ACHN (cell line): ENCODE measurements around the gene PEX13.
"Not testable (repeated sequence)": the region's sequence is repeated elsewhere in the genome, so short reads cannot be mapped to it uniquely, and the experiment has no call there.

Experiments used
- DNase-seq: peaks from one replicate; pipeline ENCODE4 v3.0.0-alpha.2; 2015
- in situ Hi-C: cut with HindIII; loops from 2 replicates; pipeline ENCODE4 v1.10.0; 2017; ENCODE audit warnings: low sequenced_read_pairs, low pct_ligation_motif_present, low pct_unique_long_range_greater_than_20kb

The PEX13 gene, protein sequence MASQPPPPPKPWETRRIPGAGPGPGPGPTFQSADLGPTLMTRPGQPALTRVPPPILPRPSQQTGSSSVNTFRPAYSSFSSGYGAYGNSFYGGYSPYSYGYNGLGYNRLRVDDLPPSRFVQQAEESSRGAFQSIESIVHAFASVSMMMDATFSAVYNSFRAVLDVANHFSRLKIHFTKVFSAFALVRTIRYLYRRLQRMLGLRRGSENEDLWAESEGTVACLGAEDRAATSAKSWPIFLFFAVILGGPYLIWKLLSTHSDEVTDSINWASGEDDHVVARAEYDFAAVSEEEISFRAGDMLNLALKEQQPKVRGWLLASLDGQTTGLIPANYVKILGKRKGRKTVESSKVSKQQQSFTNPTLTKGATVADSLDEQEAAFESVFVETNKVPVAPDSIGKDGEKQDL

DNA sequence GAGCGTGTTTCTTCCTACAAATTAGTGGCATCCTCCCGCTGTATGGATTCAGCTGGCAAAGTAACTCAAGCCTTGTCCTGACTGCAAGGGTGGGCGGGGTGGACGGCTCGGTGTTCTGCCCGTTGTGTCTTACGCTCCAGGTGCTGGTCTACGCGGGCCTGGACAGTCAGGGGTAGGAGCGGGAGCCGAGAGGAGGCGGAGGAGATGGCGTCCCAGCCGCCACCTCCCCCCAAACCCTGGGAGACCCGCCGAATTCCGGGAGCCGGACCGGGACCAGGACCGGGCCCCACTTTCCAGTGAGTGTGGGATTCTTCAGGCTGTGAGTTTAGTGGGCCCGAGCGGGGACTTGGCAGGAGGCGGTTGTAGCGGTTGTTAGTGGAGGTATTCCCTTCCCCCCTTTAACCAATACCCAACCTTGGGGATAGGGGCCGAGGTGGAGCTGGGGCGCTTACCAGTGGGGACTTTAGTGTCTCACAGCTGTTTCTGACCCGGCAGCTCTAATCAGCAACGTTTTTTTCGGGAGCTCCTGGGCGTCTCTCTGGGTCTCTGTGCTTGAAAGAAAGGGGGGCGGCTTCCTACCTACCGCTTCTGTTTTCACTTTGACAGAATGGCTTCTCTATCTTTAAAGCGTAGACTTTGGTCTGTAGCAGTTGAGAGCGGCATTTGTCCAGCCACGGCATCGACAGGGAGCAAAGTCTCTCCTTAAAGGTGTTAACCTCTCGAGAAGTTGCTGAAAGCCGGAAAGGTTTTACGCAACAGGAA is at the start of gene PEX13, which contains the start of gene PUS10:
TSS of gene PEX13 (plus strand) at position 165 of the 762 bp plus-strand sequence. CDS start at position 205, 40 bp downstream.
TSS of gene PUS10 (minus strand) at position 700 of the 762 bp plus-strand sequence. CDS start 6,365 bp downstream, outside the sequence.
- in situ Hi-C loops, result no loop called here
- DNase-seq, result peak; percentile 81

DNA sequence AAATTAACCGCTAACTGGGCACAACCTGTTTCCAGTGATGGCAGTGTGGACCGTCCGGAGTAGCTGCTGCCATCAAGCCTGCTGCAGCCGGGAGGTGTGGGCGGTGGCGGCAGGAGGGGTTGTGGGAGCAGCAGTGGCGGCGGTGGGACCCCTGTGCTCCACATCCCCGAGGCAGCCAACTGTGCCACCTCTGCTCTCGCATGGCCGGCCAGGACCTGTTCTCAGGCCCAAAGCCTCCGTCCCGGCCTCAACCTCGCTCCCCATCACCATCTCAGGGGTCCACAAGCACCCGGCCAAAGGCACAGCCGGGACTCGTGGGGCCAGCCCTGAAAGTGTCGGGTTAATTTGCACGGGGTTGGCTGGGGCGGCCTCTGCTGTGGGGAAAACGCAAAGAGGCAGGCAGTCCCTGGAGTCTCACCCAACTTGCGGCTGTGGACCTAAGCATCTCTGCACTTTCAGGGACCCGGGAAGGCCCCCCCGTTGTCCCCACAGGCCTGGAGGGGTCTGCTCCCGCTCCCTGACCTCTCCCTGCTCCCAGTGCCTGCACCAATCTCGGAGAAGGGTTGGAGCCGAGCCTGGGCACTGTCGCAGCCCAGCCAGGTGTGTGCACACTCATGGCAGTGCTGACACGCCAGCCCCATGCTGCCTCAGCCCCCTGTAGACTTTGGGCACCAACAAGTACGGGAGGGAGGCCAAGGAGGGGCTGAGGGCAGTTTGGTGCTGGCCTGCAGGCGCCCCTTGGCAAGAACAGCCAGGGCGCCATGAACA is 44.4 kb upstream of the PEX13 start:
- in situ Hi-C loops, result no loop called here
- DNase-seq, result no peak

DNA sequence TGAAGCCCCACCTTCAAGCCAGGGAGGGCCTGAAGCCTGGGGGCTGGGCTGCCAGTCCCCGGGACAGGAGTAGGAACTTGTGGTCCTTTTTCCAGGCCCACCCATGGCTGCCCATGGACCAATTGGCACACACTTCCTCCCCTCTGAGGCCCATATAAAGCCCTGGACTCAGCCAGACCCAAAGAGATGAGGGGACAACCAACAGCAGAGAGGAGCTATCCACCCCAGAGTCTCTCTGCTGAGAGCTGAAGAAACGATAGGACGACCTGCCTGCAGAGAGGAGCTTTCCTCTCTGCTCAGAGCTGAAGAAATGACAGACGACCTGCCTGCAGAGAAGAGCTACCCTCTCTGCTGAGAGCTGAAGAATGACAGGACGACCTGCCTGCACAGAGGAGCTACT is 43.8 kb upstream of the PEX13 start:
- in situ Hi-C loops, result no loop called here
- DNase-seq, result no peak

DNA sequence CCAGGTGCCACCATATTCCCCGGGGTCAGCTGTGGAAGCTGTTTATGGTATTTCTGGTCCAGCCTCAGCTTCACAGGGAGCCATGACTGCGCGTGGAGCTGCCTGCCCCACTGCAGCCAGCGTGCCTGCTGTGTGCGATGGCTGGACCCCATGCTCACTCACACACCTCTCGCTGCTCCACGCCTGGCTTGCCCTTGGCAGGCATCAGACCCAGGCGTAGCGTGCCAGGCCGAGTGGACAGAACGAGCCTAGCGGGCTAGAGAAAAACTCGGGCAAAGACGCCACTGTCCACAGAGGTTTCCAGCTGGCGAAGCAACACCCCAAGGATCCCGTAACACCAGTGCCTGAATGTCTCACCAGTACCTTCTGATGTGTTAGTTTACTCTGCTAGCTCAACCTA is 42.9 kb upstream of the PEX13 start:
- no peak for DNase-seq
- in situ Hi-C loops, result no loop called here

DNA sequence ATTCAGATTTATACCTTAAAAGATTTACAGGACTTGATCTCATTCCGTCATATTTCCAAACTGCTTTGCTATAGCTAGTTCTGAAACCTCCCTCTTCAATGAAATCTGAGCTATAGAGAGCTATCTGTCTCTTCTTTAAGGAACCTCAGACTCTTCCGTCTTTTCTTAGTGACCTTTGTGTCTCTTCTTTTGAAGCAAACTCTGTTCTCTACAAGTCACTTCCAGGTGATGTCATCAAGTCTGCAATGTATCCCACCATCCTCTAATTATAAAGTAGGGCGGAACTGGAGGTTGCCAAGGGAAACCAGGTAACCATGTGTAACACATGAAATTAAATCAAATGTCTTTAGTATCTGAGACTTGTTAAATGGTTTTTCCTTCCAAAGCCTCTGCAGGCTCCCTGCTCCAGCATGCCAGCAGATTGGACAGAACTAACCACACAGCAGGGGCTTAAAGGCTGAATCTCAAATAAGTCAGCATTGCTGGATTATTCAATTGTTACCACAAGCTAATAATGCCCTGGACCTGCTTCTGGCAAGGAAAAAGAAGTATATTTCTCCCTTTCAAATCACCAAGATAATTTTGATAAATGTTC is 41.2 kb upstream of the PEX13 start:
- in situ Hi-C loops, result no loop called here
- no peak for DNase-seq

DNA sequence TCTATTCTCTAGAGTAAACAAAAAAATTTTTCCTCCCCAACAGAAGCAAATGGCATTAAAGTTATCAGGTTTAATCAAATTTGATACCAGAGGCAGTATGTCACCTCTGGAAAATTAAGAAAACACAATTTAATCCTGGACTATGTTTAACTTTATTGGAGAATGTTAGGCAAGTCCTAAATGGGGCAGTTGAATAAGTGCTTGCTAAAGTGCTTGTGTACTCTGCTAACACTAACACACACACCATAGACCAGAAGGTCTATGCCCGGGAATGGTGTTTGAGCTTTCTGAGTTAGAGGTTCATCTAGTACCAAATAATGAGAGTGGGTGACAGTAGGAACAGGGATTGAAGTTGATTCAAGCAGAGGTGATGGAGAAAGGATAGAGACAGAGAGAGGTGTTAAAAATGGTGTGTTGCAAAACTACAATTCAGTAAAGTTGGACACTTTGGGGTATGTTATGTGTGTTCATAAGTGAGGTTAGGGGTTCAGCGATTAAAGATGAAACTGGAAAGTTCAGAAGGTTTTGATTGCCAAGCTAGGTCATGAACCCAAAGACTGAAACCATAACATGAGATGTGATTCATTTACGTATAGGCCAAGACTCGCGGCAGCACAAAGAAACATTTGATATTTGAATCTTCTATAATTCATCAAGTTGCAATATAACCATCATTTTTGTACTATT is 40.5 kb upstream of the PEX13 start:
- in situ Hi-C loops, result no loop called here
- no peak for DNase-seq

DNA sequence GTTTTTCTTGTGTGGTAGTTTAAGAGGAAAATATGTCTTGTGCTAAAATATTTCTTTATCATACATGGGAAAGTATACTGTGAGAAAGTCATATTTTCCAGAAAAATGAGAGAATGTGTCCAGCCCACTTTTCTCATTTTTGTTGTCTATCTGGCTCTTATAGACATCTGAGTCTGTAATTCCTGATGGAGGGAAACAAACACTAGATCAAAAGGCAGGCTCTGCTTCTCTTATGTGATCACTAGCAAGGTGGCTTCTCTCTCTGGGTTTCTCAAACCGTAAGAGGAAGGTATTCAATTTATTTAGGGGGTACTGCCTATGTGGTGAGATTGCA is 40.0 kb upstream of the PEX13 start:
- in situ Hi-C loops, result no loop called here
- no peak for DNase-seq

DNA sequence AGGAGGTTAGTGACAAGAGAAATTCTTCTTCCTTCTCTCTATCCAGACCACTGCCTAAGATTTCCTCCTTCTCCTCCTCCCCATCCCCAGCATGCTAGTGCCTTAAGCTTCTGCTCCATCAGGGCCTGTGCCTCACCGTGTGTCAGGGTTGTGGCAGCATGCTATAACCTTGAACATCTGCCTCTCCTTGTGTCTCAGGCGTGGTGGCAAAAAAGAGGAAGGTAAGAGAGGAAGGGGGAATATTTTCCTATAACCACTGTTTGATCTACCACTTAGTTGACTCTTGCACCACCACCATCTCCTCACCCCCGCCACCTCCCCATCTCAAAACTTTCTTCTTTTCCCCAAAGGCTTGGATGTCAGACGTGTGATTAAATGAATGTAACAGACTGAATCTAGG is 38.3 kb upstream of the PEX13 start:
- no peak for DNase-seq
- in situ Hi-C loops, result no loop called here

DNA sequence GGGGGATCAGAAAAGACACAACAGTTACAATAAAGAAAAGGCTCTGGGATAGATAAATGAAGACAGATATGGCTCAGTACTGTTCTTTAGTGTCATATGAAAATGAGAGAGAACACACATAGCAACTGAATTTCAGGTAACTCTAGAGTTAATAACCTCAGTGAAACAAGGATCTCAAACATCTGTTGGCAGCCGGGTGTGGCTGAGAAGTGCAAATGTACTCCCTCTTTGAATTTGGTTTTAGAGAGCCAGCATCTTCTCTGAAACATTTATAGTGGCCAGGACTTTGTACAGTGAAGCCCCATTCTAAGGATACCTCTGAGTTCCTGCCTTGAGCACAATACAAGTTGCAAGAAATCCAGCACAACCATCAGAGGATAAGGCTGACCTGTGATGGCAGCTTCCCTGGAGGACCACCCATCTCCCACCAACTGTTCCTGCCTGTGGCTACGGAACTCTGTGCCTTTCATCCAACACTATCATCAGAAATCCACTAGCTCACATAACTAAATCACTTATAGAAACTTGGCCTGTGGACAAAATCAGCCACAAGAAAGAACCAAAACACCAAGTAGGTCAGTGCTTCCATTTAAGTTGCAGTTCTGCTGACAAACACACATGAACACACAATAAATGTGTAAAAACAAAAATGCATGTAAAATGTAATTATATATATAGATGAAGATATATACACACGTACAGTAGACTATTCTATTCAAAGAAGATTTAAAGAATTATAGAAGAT is 37.3 kb upstream of the PEX13 start:
- DNase-seq, result no peak
- in situ Hi-C loops, result no loop called here

DNA sequence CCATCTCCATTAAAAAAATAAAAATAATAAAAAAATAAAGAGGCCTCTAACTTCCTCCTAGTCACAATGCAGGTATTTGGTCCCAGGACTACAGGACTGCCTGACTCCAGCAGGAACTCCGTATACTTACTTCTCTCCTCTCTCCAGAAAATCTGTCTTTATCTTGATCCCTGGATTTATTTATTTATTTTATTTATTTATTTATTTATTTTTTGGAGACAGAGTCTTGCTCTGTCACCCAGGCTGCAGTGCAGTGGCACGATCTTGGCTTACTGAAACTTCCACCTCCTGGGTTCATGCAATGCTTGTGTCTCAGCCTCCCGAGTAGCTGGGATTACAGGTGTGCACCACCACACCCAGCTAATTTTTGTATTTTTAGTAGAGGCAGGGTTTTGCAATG is 35.5 kb upstream of the PEX13 start:
- DNase-seq, in situ Hi-C loops: not testable (repeated sequence)

DNA sequence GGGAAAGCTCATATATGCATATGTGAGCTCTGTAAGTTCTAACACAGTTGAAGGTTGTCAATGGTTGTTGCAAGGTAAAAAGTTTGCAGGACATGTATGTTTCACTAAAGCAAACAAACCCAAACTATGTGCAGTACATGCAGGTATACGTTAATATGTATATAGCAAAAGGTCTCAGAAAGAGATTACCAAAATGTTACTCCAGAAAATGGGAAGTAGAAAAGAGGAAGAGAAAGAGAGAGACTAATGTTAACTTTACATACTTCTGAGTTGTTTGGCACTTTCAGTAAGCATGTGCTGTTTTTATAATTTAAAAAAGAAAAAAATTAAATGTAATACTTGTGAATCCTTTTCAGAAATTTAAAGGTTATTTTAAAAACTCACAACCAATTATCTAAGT is 32.8 kb upstream of the PEX13 start:
- no peak for DNase-seq
- in situ Hi-C loops, result no loop called here

DNA sequence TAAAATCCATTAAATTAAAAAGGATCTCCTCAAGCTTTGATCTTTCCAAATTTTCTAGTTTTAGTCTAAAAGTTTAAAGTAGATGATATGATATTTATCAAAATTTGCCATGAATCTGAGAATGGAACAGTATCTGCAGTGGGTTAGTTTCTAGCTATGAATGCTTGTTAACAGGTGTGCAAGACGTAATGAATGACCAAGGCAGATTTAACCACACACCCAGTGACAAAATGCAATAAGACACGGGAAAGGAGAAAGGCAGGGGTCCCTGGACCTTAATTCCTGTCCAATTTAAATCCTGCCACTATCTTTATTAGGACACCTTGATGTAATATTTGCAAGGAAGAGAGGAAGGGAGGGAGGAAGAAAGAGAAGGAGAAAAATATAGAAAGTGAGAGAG is 30.5 kb upstream of the PEX13 start:
- in situ Hi-C loops, result no loop called here
- DNase-seq, result no peak

DNA sequence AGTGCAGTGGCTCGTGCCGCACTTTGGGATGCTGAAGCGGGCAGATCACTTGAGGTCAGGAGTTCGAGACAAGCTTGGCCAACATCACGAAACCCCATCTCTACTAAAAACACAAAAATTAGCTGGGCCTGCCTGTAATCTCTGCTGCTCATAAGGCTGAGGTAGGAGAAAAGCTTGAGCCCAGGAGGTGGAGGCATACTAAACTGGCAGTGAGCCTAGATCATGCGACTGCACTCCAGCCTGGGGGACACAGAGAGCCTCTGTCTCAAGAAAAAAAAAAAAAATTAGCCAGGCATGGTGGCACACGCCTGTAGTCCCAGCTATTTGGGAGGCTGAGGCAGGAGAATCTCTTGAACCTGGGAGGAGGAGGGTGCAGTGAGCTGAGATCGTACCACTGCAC is 29.9 kb upstream of the PEX13 start:
- DNase-seq, in situ Hi-C loops: not testable (repeated sequence)

DNA sequence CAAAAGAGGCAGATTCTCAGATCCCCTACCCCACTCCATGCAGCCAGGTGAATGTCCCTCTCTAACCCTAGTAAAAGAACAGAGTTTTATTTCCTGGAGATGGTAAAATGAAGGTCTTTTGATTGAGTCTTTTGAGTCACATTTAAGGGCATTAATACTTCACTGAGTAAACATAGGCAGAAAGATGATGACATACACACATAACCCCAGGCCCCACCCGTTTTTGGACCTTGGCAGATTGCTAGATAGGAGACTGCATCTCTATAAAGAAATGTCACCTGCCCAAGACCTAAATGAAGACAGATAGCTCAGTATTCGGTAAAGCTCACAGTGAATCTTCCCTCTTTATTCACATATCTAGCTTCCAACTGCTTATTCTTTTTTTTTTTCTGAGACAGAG is 28.3 kb upstream of the PEX13 start:
- in situ Hi-C loops, result no loop called here
- no peak for DNase-seq

DNA sequence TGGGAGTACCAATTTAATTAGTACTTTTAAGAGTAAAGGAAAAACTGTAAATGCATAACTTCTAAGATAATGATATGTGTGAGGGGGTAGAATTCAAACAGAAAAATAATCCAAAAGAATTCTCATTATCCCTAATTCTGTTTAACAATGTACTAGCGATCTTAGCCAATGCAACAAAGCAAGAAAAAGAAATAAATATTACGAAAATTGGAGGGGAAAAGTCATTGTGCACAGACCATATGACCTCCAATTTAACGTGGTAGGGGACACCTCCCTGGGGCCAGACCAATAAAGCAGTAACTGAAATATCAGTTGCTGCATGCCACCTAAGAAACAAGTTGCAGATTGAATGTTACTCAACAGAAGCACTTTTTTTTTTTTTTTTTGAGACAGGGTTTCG is 25.9 kb upstream of the PEX13 start:
- in situ Hi-C loops, result no loop called here
- no peak for DNase-seq

DNA sequence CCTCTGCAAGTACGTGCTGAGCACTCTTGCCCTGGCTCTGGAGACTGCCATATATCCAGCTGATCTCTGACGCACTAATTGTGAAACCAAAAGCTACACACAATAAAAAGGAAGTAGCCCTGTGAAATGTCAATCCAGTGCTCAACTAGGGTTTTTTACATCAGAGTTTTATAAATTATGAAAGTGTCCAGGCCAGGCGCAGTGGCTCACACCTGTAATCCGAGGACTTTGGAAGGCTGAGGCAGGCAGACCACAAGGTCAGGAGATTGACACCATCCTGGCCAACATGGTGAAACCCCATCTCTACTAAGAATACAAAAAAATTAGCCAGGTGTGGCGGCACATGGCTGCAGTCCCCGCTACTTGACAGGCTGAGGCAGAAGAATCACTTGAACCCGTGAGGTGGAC is 24.5 kb upstream of the PEX13 start:
- in situ Hi-C loops, result no loop called here
- no peak for DNase-seq

DNA sequence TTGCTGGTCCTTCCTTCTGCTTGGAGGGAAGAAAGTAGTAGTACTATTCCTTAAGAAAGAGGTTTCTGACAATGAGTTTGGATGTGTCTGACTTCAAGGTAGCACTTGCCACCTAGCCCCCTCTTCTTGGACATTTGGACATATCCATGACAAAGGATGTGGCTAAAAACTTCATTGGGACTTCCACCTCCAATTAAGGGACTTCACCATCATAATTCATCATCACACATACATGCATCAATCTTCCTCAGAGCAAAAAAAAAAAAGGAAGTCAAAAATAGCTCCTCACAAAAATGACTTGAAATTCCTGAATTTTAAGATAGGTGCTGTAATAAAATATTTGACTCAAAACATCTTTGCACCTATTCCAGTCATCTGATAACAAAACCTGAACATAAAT is 23.4 kb upstream of the PEX13 start:
- in situ Hi-C loops, result no loop called here

More for the DNA sequence above, 23.4 kb upstream of the PEX13 start:
- no peak for DNase-seq
